OCI-M2 (cell line): ENCODE results near the gene MYOD1.

ENCODE experiments used
- DNase-seq: peaks from one replicate; lab custom pipeline; 2025; ENCODE audit not compliant: unreplicated experiment; lab: John Stamatoyannopoulos, UW

Gene MYOD1

GRCh38 chr11:17734418-17734911 lies 15.1 kb downstream of the MYOD1 start, which contains the start of gene KCNC1:
Gene KCNC1, plus strand, starts transcription at chr11:17734781. Its CDS starts 1,222 bp downstream, at chr11:17736003.
- no peak for DNase-seq

GRCh38 chr11:17734986-17735817 lies 15.8 kb downstream of the MYOD1 start:
- DNase-seq: no peak

DNA sequence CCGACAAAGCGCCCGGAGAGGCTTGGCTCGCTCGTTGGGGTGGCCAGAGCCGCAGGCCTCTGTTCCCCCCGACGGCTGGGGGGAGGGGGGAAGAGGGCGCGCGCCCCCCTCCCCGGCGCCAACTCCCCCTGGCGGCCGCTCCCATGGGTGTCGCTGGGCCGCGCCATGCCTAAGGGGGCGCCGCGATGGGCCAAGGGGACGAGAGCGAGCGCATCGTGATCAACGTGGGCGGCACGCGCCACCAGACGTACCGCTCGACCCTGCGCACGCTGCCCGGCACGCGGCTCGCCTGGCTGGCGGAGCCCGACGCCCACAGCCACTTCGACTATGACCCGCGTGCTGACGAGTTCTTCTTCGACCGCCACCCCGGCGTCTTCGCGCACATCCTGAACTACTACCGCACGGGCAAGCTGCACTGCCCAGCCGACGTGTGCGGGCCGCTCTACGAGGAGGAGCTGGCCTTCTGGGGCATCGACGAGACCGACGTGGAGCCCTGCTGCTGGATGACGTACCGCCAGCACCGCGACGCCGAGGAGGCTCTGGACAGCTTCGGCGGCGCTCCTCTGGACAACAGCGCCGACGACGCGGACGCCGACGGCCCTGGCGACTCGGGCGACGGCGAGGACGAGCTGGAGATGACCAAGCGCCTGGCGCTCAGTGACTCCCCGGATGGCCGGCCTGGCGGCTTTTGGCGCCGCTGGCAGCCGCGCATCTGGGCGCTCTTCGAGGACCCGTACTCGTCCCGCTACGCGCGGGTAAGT lies 16.6 kb downstream of the MYOD1 start:
- DNase-seq: no peak

DNA sequence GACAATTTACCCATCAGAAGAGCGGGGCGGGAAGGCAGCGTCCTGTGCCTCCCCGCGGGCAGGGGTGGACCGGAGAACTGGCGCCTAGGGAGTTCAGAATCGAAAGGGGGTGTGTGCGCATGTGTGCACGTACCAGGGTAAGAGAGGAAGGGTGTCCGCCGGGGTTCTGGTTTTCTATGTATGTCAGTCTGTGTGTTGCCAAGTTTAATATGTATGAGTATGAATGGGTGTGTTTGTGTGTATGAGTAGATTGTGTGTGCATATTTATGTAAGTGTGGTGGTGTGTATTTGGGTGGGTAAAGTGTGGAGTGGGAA lies 17.2 kb downstream of the MYOD1 start:
- DNase-seq: no peak

GRCh38 chr11:17736930-17737817 lies 17.8 kb downstream of the MYOD1 start:
- DNase-seq: no peak

DNA sequence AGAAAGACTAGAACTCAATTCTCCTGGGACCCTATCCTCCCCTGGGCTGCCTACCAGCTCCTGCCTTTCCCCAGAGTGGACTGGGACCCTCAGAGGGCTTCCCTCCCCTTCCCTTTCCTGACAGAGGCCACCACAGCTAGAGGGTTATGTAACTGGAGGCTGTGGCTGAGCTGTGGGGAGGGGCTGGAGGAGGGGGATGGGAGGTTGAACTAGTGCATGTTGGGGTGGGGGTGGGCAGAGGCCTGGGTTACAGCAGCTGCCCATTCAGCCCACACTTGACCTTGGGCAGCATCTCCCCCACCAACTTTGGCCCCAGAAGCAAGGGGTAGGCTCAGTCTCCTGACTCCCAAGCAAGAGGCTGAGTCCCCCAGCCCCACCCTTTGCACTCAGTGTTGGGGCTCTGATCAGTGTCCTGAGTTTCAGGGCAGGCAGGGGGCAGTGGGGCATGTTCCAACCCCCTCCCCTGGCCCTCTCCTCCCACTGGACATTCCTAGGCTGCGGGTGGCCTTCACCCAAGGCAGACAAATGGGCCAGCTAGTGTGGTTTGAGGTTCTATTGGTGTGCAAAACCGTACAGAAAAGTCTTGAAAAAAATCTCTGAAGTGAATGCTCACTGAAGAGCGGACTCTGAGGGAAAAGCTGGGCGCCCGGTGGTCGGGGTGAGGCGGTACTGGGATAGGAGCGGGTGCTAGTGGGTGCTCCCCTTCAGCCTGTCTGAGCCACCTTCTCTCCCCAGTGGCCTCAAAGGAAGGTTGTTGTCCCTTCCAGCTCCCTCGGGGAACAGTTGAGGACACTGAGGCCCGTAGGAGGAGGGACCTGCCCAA lies 19.0 kb downstream of the MYOD1 start:
- DNase-seq: no peak

DNA sequence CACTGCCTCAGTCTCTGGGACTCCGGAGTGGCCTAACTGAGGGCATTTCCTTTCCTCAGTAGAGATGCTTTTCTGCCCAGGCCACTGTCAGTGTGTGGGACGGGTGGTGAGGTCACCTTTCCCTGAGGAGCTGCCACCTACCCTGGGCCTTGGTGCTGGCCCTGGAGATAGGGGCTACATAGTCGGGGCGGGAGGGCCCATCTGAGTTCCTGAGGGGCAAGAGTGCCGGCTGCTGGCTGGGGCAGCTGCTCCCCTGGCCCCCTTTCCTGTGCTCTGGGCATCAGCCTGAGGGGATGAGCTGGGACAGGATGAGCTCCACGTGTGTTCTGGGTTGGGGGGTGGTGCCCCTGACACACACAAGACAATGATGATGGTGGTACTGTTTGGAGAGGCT lies 20.6 kb downstream of the MYOD1 start:
- no peak for DNase-seq

- no peak for DNase-seq
These were observed 21.4 kb downstream of the MYOD1 start for GRCh38 chr11:17740649-17741235.

DNA sequence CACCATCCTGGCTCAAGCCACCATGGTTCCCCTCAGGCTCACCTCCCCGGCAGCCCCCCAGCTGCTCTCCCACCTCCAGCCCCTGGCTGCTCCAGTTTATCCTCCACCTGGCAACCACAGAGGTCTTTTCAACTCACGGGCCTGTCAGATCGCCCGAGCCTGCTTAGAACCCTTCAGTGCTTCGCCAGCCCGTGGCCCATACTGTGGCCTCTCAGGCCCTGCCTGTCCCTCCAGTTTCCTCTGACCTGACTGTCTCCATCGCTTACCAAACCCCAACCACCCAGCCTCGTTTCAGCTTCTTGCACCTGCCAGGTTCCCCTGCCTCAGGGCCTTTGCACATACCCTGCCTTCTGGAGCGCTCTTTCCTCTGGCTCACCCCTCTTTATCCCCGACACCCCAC lies 22.1 kb downstream of the MYOD1 start:
- DNase-seq: no peak

- DNase-seq: no peak
These were observed 22.6 kb downstream of the MYOD1 start for GRCh38 chr11:17742019-17742418.

- no peak for DNase-seq
These were observed 23.8 kb downstream of the MYOD1 start for GRCh38 chr11:17743026-17743807.

DNA sequence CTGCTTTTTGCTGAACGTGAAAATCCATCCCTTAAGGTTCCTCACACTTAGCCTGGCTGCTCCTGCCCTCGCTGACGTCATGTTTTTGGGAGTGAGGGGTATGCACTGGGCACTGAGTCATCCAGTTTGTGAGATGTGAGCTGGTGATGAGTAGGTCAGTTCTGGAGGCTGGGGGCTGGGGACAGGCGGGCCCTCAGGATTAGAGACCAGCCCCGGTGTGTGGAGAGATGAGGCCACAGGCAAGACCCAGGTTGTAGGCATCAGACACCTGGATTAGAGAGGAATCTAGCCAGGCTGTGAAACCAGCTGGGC lies 24.4 kb downstream of the MYOD1 start:
- no peak for DNase-seq

- no peak for DNase-seq
These were observed 25.0 kb downstream of the MYOD1 start for GRCh38 chr11:17744151-17744940.

- DNase-seq: no peak
These were observed 25.8 kb downstream of the MYOD1 start for GRCh38 chr11:17745023-17745772.

DNA sequence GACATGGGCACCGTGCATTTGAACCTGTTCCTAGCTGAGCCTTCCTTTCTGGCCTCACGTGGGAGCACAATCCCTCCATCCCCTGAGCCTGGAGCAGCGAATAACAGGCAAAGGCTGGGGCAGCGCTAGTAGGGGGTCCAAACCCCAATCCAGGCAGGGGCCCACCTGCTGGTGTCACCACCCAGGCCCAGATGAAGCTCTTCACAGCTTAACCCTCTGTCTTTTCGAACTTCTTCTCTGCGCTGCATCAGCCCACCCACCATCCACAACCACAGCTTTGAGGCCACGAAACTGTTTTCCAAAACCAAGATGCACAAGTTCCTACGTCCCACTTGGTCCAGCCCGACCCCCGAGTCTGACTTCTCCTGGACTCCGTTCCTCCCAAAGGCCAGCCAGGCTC lies 26.7 kb downstream of the MYOD1 start:
- no peak for DNase-seq

DNA sequence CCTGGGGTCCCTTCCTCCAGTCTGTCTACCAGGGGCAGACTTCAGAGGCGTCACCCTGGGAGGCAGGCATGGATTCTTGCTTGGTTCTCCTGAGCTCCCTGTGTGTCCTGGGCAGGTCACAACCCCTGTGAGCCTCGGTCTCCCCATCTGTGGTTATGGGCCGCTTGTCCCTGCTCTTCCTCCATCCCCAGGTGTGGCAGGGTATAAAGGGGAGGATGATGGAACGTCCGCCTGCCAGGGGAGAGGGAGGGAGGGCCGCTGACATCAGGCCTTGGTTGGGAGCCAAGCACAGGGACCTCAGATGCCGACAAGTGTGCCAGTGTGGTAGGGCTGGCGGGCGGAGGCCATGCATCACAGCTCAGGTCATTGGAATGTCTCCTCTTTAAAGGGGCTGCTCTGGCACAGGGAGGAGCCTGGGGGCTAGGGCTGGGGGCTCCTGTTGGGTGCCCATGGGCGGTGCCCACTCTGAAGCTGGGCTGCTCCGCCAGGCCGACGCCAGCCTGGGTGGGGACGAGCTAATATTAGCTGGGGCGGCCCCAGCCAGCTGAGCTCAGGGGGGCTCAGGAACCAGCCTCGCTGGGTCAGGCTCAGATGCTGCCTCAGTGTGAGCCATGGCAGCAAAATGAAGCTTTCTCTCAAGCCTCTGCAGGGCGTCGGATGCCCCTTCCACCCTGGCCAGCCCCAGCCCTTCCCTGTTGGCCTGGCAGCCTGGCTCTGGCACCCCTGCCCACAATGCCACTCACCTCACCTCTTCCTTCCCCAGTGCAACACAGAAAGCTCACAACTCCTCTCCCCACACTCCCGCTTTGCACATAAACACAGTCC lies 28.0 kb downstream of the MYOD1 start:
- no peak for DNase-seq

DNA sequence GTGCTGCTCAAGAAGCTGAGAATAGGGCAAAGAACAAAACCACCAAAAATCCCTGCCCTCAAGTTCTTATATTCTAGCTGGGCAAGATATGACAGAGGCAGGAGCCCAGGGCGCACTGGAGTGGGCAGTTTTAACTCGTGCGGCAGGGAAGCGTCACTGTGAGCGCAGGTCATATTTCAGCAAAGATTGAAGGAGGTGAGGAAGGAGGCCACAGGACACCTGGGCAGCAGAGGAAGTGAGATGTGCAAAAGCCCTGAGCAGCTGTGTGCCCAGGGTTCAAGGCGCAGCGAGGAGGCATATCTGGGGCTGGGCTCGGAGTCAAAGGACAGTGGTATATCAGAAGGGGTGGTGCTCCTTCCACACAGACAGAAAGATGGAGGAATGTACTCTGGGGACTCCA lies 28.7 kb downstream of the MYOD1 start:
- DNase-seq: no peak
